HG03565 (cell line): ENCODE data around the gene CLIP3.
"Not testable (repeated sequence)": the region's sequence is repeated elsewhere in the genome, so short reads cannot be mapped to it uniquely, and the experiment has no call there.

Experiments used
- ATAC-seq: cut with Tn5 transposase; IDR thresholded peaks from one replicate; pipeline ENCODE4 v1.9.1; 2021; ENCODE audit warnings: mild to moderate bottlenecking, moderate library complexity; ENCODE audit not compliant: unreplicated experiment

Gene CLIP3

DNA sequence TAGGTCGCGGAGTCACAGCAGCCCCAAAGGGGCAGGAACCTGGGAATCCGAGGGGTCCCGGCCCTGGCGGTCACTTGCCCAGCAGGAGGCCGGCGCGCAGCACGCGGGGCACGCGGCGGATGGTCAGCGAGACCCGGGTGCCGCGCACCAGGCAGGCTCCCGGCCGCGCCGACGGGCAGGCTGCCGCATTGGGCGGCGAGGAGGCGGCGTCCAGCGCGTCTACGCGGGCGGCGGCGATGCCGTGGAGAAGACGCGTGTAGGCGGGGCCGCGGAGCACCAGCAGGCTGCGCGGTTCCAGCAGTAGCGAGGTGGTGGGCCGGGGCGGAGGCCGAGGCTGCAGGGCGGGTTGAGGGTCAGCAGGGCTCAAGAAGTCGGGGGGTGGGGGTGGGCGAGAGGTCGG lies 23.5 kb downstream of the CLIP3 start:
- no peak for ATAC-seq

- ATAC-seq: no peak
These were observed 24.2 kb downstream of the CLIP3 start, which contains the start of gene SYNE4 for GRCh38 chr19:36008336-36008978. Gene SYNE4, minus strand, starts transcription at chr19:36008813. Its CDS starts 132 bp downstream, at chr19:36008681.

- no peak for ATAC-seq
These were observed 25.7 kb downstream of the CLIP3 start for GRCh38 chr19:36006955-36007354.

GRCh38 chr19:36003284-36003683 lies 29.4 kb downstream of the CLIP3 start:
- no peak for ATAC-seq

DNA sequence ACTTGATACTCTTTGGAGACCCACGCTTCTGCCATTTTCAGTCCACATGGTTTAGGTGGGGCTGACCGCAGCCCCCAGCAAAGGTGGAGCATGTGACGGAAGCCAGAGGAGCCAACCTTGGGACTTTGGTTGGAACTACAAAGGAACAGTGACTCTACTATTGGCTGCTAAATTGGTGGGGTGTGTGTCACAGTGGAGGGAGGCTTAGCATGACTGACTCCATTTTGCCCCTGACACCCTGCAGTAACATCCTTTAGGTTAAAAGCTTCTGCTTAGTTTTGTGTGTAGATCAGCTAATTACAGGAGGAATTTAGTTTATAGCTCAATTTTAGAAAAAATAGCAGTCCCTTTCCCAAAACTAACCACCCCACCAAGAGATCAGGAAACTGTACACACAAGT lies 31.1 kb downstream of the CLIP3 start:
- ATAC-seq: no peak

DNA sequence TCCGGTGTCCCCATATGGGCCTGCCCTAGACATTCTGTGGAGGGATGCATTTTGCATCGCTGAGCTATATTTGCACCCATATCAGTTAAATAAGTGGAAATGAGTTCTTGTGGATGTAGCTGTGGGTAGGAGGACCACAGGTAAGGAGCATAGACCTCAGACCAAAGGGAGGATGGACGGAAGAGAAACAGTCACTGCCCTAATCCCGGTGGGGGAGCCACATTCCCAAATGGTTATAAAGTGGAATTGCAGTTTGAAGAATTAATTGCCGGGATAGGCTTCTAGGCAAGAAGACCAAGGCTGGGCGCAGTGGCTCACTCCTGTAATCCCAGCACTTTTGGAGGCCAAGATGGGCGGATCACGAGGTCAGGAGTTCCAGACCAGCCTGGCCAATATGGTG lies 35.9 kb downstream of the CLIP3 start:
- ATAC-seq: no peak

DNA sequence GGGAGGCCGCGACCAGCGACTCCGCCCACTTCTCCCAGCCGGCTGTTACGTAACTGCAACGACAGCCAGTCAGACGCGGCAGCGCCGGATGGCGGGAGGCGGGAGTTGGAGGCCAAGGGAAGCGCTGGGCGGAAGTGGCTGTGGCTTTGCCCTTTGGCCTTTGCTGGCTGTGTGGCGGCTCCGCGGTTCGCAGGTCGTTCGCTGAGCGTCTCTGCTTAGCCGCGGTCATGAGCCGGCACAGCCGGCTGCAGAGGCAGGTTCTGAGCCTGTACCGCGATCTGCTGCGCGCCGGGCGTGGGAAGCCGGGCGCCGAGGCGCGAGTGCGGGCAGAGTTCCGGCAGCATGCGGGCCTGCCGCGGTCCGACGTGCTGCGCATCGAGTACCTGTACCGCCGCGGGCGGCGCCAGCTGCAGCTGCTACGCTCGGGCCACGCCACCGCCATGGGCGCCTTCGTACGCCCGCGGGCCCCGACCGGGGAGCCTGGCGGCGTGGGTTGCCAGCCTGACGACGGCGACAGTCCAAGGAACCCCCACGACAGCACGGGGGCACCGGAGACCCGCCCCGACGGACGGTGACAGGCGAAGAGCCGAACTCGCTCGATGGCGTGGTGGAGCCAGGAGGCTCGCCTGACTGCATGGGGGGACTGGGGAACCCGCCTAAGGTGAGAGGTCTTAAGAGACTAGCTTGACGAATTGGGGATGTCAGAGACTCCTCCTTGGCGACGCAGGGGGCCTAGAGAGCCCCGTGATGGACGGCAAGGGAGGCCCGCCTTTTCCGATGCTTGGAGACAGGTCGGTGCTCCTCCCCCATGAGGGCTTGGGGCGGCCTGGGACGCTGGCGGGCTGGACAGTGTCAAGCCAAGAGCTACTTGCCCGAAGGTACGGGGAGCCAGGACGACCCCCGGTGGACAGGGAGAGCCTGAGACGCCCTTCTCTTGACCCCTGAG lies 37.4 kb downstream of the CLIP3 start, which contains the start of gene SDHAF1:
SDHAF1 (plus strand) TSS at position 141 of the 946 bp plus-strand sequence; CDS start at position 228, 87 bp downstream.
- peak; percentile 69 for ATAC-seq

DNA sequence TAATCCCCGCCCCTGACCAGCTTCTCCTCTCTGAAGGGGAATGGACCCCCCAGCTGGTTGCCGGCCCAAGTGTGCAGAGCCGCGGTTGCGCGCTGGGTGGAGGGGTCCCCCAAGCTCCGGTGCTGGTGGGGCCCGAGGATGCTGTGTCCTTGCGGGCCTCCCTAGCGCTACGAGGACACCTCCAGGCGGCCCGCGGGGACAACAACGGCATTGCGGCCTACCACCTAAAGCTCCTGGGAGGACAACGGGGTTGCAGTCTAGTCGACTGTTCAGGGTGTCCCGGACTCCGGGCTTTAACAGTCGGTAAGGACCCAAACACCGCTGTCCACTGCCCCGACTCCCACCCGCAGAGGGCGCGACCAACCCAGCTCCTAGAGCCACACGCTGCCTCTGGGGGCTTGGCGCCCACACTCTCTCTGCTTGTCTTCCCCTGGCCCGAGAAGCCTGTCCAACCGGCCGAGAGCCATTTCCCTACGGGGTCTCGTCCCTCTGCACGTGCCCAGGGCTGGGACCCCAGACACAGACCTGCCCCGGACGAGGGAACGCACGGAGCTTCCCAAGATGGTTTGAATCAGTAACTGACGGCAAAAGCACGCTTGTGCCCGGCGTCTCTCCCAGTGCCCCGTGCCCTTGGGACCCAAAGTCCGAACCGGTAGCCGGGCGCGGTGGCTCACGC lies 38.6 kb downstream of the CLIP3 start:
- no peak for ATAC-seq

GRCh38 chr19:35992907-35993765 lies 39.5 kb downstream of the CLIP3 start:
- ATAC-seq: no peak

DNA sequence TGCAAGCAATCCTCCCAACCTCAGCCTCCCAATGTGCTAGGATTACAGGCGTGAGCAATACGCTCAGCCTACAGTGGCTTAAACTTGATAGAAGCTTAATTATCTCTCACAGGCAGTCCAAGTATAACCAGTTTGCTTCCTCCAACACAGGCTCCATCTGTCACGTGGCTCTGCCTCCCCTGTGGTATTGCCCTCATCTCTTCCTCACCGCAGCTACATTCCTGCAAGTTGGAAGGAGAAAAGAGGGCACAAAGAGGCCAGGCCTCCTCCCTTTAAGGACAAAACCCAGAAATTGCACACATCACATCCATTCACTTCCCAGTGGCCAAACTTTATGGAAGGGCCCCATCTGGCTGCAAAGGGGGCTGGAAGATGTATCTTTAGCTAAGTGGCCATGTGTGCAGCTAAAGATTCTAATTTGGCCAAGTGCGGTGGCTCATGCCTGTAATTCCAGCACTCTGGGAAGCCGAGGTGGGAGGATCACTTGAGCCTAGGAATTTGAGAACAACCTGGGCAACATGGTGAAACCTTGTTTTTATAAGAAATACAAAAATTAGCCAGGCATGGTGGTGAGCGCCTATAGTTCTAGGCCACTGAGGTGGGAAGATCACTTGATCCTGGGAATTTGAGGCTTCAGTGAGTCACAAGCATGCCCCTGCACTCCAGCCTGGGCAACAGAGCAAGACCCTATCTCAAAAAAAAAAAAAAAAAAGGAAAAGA lies 40.8 kb downstream of the CLIP3 start:
- no peak for ATAC-seq

- no peak for ATAC-seq
These were observed 41.6 kb downstream of the CLIP3 start for GRCh38 chr19:35990771-35991730.

DNA sequence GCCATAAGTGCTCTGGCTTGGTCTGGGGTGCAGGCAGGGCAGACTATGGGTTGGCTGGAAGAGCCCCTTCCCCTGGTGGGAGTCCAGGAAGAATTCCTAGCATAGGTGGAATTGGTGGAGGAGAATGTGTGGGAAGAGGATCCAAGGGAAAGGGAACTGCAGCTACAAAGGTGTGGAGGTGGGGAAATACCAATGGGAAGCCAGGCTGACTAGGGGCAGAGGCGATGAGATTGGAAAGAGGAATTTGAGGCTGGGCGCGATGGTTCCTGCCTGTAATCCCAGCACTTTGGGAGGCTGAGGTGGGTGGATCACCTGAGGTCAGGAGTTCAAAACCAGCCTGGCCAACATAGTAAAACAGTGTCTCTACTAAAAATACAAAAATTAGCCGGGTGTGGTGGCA lies 42.5 kb downstream of the CLIP3 start:
- ATAC-seq: no peak

DNA sequence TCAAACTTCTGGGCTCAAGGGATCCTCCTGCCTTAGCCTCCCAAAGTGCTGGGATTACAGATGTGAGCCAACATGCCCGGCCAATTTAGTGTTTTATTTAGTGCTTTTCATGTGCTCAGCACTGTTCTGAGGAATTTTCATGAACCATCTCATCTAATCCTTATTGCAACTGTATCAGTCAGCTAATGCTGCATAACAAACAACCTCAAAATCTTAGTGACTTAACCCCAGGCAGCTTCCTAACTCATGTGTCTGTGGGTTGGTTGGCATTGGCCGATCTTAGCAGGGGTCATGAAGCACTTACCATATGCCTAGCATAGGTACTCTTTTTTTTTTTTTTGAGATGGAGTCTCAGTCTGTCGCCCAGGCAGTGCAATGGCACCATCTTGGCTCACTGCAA lies 43.8 kb downstream of the CLIP3 start:
- ATAC-seq: no peak

DNA sequence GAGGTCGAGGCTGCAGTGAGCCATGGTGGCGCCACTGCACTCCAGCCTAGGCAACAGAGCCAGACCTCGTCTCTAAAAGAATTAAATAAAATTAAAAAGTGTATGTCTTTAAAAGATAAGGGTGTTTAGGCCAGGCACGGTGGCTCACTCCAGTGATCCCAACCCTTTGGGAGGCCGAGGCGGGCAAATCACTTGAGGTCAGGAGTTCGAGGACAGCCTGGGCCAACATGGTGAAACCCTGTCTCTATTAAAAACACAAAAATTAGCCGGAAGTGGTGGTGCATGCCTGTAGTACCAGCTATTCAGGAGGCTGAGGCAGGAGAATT lies 45.1 kb downstream of the CLIP3 start:
- no peak for ATAC-seq

DNA sequence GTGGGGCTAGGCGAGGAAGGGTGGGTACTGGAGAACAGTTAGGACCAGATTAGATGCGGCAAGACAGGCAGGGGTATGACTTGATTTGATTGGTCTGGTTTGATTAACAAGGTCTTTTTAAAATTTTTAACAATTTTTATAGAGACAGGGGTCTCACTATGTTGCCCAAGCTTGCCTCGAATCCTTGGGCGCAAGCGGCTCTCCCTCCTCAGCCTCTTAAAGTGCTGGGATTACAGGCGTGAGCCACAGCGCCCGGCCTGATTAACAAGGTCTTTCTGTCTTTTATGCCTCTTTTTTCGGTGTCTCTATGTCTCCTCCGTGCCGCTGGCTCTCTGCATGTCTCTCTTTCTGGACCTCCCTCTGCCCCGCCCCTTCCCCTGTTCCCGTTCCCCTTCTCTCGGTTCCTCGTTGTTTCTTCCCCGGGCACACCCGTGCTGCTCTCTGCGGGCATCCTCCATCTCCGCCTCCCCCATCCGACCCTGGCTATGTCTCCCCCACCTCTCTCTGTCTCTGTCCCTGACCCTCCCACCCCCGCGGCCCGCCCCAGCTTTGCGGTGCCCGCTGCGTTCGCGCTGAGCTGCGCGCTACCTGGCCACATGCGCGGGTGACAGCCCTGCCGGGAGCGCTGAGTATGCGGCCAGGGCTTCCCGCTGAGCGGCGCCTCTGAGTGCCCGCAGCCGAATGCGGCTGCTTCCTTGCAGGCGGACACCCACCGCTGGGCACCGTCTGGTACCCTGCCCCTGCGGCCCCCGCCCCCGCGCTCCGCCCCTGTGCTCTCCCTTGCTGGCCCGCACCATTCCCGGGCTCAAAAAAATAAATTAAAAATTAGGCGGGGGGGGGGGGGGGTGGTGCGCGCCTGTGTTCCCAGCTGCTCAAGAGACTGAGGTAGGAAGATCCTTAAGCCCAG lies 45.8 kb downstream of the CLIP3 start:
- ATAC-seq: no peak

GRCh38 chr19:35986111-35986510 lies 46.6 kb downstream of the CLIP3 start:
- ATAC-seq: no peak

- no peak for ATAC-seq
These were observed 49.5 kb downstream of the CLIP3 start for GRCh38 chr19:35983177-35983576.

GRCh38 chr19:35980997-35981396 lies 51.7 kb downstream of the CLIP3 start:
- ATAC-seq: not testable (repeated sequence)
